ENCODE measurements around the gene POLR1A.

POLR1A gene

GRCh38 chr2:86011449-86011941, 94.2 kb downstream of the POLR1A start:
- Histone ChIP-seq H3K9me2 (replicated peaks; ENCODE audit: control insufficient read depth, low read length) (no peaks in the 10 kb centered on the region), H3F3A (ENCODE audit: control insufficient read depth, insufficient read depth) (no peaks in the 10 kb centered on the region), H3K4me1 (ENCODE audit: control insufficient read depth, low read length) (peaks cover 7% of the 10 kb centered on the region), H3K4me3 (ENCODE audit: low read length) (no peak overlapping the region), H3K36me3 (ENCODE audit: control insufficient read depth, low read length) (no peaks in the 10 kb centered on the region), H3K27ac (ENCODE audit: low read depth, low read length) (no peak overlapping the region), H4K20me1 (ENCODE audit: control insufficient read depth, insufficient read depth, low read depth, low read length) (no peaks in the 10 kb centered on the region), H3K9me3 (ENCODE audit: control insufficient read depth, insufficient read depth, low read length) (peaks cover 13% of the 10 kb centered on the region; the same call in 1 of the 2 replicates), H3K27me3 (ENCODE audit: control insufficient read depth, low read length) (no peaks in the 10 kb centered on the region), H3K4me2 (ENCODE audit: low read length) (no peak overlapping the region), H3K79me2 (ENCODE audit: control insufficient read depth, low read length) (no peaks in the 10 kb centered on the region)
- TF ChIP-seq EZH2phosphoT487 (IDR thresholded peaks at IDR 0.05; ENCODE audit: borderline replicate concordance, low read length) (no peak), CTCF (IDR thresholded peaks at IDR 0.05; ENCODE audit: low read depth, low read length, poor library complexity, severe bottlenecking) (no peak)

DNA sequence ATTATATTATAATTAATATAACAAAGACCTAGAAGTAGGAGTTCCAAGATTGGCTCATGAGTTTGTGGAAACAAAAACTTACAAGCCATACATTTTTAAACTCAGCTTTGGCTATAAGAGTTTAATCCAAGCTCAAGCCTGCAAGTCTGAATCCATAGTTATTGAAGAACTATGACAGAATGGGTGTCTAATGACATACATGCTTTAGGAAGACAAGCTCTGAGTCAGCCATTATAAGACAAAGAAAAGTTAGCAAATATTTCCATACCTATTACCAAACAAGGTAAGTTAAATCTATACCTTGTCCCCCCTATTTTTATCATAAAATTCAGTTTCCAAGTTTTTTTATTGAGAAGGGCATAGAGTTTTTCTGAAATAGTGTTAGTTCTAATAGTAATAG, 95.6 kb downstream of the POLR1A start:
- Histone ChIP-seq H4K20me1 (ENCODE audit: control insufficient read depth, insufficient read depth, low read depth, low read length) (no peaks in the 10 kb centered on the region), H3K9me3 (ENCODE audit: control insufficient read depth, insufficient read depth, low read length) (peaks cover 19% of the 10 kb centered on the region; the same call in 1 of the 2 replicates), H3K36me3 (ENCODE audit: control insufficient read depth, low read length) (no peaks in the 10 kb centered on the region), H3K9me2 (replicated peaks; ENCODE audit: control insufficient read depth, low read length) (no peaks in the 10 kb centered on the region), H3K4me3 (ENCODE audit: low read length) (no peak overlapping the region), H3F3A (ENCODE audit: control insufficient read depth, insufficient read depth) (no peaks in the 10 kb centered on the region), H3K27ac (ENCODE audit: low read depth, low read length) (no peak overlapping the region), H3K79me2 (ENCODE audit: control insufficient read depth, low read length) (no peaks in the 10 kb centered on the region), H3K27me3 (ENCODE audit: control insufficient read depth, low read length) (no peaks in the 10 kb centered on the region), H3K4me1 (ENCODE audit: control insufficient read depth, low read length) (no peaks in the 10 kb centered on the region), H3K4me2 (ENCODE audit: low read length) (no peak overlapping the region)
- no peak for TF ChIP-seq CTCF (IDR thresholded peaks at IDR 0.05; ENCODE audit: low read depth, low read length, poor library complexity, severe bottlenecking)
- no peak for TF ChIP-seq EZH2phosphoT487 (IDR thresholded peaks at IDR 0.05; ENCODE audit: borderline replicate concordance, low read length)

DNA sequence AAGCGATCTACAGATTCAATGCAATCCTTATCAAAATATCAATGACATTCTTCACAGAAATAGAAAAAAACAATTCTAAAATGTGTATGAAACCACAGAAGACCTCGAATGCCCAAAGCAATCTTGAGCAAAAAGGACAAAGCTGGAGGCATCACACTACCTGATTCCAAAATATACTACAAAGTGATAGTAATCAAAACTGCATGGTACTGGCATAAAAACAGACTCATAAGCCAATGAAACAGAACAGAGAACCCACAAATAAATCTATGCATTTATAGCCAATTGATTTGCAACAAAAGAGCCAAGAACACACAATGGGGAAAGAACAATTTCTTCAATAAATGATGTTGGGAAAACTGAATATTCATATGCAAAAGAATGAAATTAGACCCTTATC, 99.2 kb downstream of the POLR1A start:
- no peaks in the 10 kb centered on the region for H3K79me2 ChIP-seq (ENCODE audit: control insufficient read depth, low read length)
- peaks cover 8% of the 10 kb centered on the region; the same call in 1 of the 2 replicates for H3K9me3 ChIP-seq (ENCODE audit: control insufficient read depth, insufficient read depth, low read length)
- H3F3A ChIP-seq (ENCODE audit: control insufficient read depth, insufficient read depth): no peaks in the 10 kb centered on the region
- H4K20me1 ChIP-seq (ENCODE audit: control insufficient read depth, insufficient read depth, low read depth, low read length): no peaks in the 10 kb centered on the region
- no peak overlapping the region for H3K4me2 ChIP-seq (ENCODE audit: low read length)
- no peaks in the 10 kb centered on the region for H3K9me2 ChIP-seq (replicated peaks; ENCODE audit: control insufficient read depth, low read length)
- no peak overlapping the region for H3K4me3 ChIP-seq (ENCODE audit: low read length)
- H3K36me3 ChIP-seq (ENCODE audit: control insufficient read depth, low read length): no peaks in the 10 kb centered on the region
- no peaks in the 10 kb centered on the region for H3K4me1 ChIP-seq (ENCODE audit: control insufficient read depth, low read length)
- H3K27me3 ChIP-seq (ENCODE audit: control insufficient read depth, low read length): no peaks in the 10 kb centered on the region
- H3K27ac ChIP-seq (ENCODE audit: low read depth, low read length): no peak overlapping the region
- TF ChIP-seq CTCF (IDR thresholded peaks at IDR 0.05; ENCODE audit: low read depth, low read length, poor library complexity, severe bottlenecking): no peak
- TF ChIP-seq EZH2phosphoT487 (IDR thresholded peaks at IDR 0.05; ENCODE audit: borderline replicate concordance, low read length): no peak
